ENCODE results near the gene FBXL7. TPM values are rescaled to one million over a fixed set of nuclear protein-coding genes. Genes with fewer than 3 reads are reported as not detected.

Gene FBXL7
- total and polyA plus RNA-seq, 9 of the 15 experiments (the other 6 are each of a cell fraction or from before 2014, with no cell fraction given) = 0.04 to 0.08 TPM; not detected in 7

DNA sequence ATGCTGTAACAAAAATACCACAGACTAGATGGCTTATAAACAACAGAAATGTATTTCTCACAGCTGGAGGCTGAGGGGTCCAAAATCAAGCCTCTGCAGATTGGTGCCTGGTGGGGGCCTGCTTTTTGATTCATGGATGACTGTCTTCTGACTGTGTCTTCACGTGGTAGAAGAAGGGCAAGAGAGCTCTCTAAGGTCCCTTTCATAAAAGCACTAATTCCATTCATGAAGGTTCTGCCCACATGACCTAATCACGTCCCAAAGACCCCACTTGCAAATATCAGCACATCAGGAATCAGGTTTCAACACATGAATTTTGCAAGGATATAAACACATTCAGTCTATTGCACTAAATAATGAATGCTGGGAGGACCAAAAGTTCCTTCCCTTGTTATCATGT is 401.2 kb downstream of the FBXL7 start:
- Histone ChIP-seq H3K9ac (ENCODE audit: insufficient read depth in 1 of 2, low read depth in 2 of 2, low read length in 2 of 2) (no peak overlapping the region), H3K36me3 (ENCODE audit: control insufficient read depth, insufficient read depth, low read length) (no peaks in the 10 kb centered on the region), H3K79me2 (ENCODE audit: control insufficient read depth, insufficient read depth, low read length) (no peaks in the 10 kb centered on the region), H3K9me1 (ENCODE audit: control insufficient read depth, insufficient read depth, low read length) (no peaks in the 10 kb centered on the region), H3K4me3 (no peak overlapping the region), H4K20me1 (replicated peaks; ENCODE audit: control insufficient read depth, insufficient read depth, low read length) (no peaks in the 10 kb centered on the region), H2AFZ (ENCODE audit: low read depth, low read length) (no peak overlapping the region), H3K27ac (ENCODE audit: extremely low read depth, low read depth, low read length) (no peak overlapping the region), H3K27me3 (ENCODE audit: control insufficient read depth in 2 of 2, insufficient read depth in 2 of 2, low read length in 2 of 2) (no peaks in the 10 kb centered on the region), H3K9me3 (replicated peaks; ENCODE audit: control insufficient read depth, insufficient read depth, low read depth, low read length) (no peaks in the 10 kb centered on the region), H3K4me2 (ENCODE audit: insufficient read depth, low read length) (no peak overlapping the region), H3K4me1 (replicated peaks in 1 of 2; ENCODE audit: control insufficient read depth in 2 of 2, insufficient read depth in 2 of 2, low read length in 2 of 2) (no peaks in the 10 kb centered on the region)
- 0% methylated on average over 2 of the region's 2 CpGs for WGBS (ENCODE audit: insufficient coverage, low coverage, missing lambda C conversion rate)
- ATAC-seq (no peak), FAIRE-seq (no peak), DNase-seq (ENCODE audit: extremely low read depth in 1 of 4, low spot score in 3 of 4) (no peak)
- no TSS peak for BruUV-seq (replicated peaks)
- intact Hi-C loops (cut with micrococcal nuclease) = no loop called here
- ChIA-PET CTCF (ENCODE audit: low intra/inter-chr PET ratio) (no interaction called here), POLR2A (no interaction called here)
- in situ Hi-C loops (cut with MboI) = no loop called here
- no peak for TF ChIP-seq RAD51 (IDR thresholded peaks at IDR 0.05; ENCODE audit: borderline replicate concordance, low read depth)
- TF ChIP-seq, protein P1, sequence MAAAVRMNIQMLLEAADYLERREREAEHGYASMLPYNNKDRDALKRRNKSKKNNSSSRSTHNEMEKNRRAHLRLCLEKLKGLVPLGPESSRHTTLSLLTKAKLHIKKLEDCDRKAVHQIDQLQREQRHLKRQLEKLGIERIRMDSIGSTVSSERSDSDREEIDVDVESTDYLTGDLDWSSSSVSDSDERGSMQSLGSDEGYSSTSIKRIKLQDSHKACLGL (CRISPR knock-in tag; IDR thresholded peaks at IDR 0.05; ENCODE audit: borderline replicate concordance, poor library complexity, severe bottlenecking) = no peak
- TF ChIP-seq TCFL5 (CRISPR knock-in tag; conservative IDR thresholded peaks at IDR 0.05) = no peak
- TF ChIP-seq, protein P2, sequence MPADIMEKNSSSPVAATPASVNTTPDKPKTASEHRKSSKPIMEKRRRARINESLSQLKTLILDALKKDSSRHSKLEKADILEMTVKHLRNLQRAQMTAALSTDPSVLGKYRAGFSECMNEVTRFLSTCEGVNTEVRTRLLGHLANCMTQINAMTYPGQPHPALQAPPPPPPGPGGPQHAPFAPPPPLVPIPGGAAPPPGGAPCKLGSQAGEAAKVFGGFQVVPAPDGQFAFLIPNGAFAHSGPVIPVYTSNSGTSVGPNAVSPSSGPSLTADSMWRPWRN (IDR thresholded peaks at IDR 0.05; ENCODE audit: low read depth) = no peak
- TF ChIP-seq, protein P3, sequence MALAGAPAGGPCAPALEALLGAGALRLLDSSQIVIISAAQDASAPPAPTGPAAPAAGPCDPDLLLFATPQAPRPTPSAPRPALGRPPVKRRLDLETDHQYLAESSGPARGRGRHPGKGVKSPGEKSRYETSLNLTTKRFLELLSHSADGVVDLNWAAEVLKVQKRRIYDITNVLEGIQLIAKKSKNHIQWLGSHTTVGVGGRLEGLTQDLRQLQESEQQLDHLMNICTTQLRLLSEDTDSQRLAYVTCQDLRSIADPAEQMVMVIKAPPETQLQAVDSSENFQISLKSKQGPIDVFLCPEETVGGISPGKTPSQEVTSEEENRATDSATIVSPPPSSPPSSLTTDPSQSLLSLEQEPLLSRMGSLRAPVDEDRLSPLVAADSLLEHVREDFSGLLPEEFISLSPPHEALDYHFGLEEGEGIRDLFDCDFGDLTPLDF (CRISPR knock-in tag; IDR thresholded peaks at IDR 0.05) = no peak
- TF ChIP-seq ZNF445 (CRISPR knock-in tag; IDR thresholded peaks at IDR 0.05; ENCODE audit: low read depth) = no peak
- TF ChIP-seq HNRNPH1 (optimal IDR thresholded peaks at IDR 0.05; ENCODE audit: low read depth, low read length) = no peak
- TF ChIP-seq ZFP36 (IDR thresholded peaks at IDR 0.05; ENCODE audit: low read depth, low read length, partially characterized antibody) = no peak

Measured in K562 (cell line).